ENCODE data around the gene AOPEP. TPM values are rescaled to one million over a fixed set of nuclear protein-coding genes. Genes with fewer than 3 reads are reported as not detected.

The AOPEP gene
- total and polyA plus RNA-seq, 7 donors, result 28.0 to 490 (median 184) TPM

DNA sequence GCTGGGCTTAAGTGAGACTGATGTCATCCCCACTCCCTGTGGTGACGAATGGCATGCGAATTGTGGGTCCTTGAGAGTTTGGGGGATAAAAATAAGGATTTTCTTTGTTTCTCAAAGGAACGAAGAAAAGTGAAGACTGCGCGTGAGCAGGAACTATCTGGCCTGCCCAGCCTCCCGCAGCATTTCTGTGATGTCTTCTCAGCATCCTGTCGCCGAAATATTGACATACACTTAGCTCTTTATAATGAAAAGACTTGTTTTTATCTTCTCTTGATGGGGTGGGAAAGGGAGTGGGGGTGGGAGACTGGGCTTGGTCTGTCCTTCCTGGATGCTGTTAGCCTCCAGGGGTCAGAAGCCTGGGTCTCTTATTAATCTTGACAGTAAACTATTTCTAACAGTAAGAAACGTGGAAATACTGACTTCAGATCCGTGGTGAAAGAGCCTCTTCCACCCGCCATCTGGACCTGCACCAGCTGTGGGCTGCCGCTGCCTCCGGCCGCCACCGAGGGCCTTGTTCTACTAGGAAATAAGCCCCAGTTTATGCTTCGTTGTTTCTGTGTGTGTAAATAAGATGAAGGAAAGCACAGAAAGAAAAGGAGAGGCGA, 351.4 kb downstream of the AOPEP start:
- WGBS, 2 donors, result 77 to 80% methylated on average over 17 of the region's 17 CpGs
- peak; percentile 62 for DNase-seq
- intact Hi-C loops (cut with DNase I), result no loop called here
- TF ChIP-seq EP300 (IDR thresholded peaks at IDR 0.05), result no peak
- no peak for TF ChIP-seq POLR2AphosphoS5 (IDR thresholded peaks at IDR 0.05)
- TF ChIP-seq, protein P1, sequence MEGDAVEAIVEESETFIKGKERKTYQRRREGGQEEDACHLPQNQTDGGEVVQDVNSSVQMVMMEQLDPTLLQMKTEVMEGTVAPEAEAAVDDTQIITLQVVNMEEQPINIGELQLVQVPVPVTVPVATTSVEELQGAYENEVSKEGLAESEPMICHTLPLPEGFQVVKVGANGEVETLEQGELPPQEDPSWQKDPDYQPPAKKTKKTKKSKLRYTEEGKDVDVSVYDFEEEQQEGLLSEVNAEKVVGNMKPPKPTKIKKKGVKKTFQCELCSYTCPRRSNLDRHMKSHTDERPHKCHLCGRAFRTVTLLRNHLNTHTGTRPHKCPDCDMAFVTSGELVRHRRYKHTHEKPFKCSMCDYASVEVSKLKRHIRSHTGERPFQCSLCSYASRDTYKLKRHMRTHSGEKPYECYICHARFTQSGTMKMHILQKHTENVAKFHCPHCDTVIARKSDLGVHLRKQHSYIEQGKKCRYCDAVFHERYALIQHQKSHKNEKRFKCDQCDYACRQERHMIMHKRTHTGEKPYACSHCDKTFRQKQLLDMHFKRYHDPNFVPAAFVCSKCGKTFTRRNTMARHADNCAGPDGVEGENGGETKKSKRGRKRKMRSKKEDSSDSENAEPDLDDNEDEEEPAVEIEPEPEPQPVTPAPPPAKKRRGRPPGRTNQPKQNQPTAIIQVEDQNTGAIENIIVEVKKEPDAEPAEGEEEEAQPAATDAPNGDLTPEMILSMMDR (IDR thresholded peaks at IDR 0.05), result no peak
- TF ChIP-seq POLR2A (IDR thresholded peaks at IDR 0.05), result no peak
- peak overlapping the region; percentile 77 to 99 (median 86) for H3K27ac ChIP-seq
- peak overlapping the region in 2 of 4 donors; percentile 1 to 3 for H3K4me3 ChIP-seq
- H3K4me1 ChIP-seq, result peaks cover 0 to 100% (median 96%) of the 10 kb centered on the region in 4 donors
- peaks cover 10 to 43% (median 18%) of the 10 kb centered on the region in 4 donors for H3K36me3 ChIP-seq
- H3K9me3 ChIP-seq, result no peaks in the 10 kb centered on the region
- H3K27me3 ChIP-seq, result no peaks in the 10 kb centered on the region

DNA sequence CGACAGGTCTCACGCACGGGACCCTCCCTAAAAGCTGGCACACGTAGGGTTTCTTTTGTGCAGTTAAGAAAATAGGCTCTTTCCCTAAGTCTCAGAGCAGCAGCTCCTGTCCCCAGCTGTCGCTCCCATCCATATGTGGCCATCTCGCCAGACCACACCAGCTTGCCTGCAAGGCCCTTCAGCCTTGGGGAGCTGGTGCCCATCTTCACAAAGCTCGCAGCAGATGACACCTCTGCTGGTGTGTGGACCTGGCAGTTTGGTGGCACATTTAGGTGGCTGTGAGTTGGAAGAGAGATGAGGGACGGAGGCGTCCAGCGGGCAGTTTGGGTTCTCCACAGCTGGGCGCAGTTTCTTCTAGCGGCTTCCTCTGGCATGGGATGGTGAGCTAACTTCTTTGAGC, 352.0 kb downstream of the AOPEP start:
- peak; percentile 54 for DNase-seq
- H3K4me3 ChIP-seq, result peak overlapping the region in 1 of 4 donors; percentile 1
- no peaks in the 10 kb centered on the region for H3K9me3 ChIP-seq
- TF ChIP-seq POLR2AphosphoS5 (IDR thresholded peaks at IDR 0.05), result no peak
- TF ChIP-seq, protein P1 (IDR thresholded peaks at IDR 0.05), result no peak
- peaks cover 0 to 100% (median 96%) of the 10 kb centered on the region in 4 donors for H3K4me1 ChIP-seq
- no peaks in the 10 kb centered on the region for H3K27me3 ChIP-seq
- intact Hi-C loops (cut with DNase I), result no loop called here
- H3K36me3 ChIP-seq, result peaks cover 16 to 50% (median 25%) of the 10 kb centered on the region in 4 donors
- peak overlapping the region; percentile 77 to 99 (median 86) for H3K27ac ChIP-seq
- 83 to 88% methylated on average over 12 of the region's 12 CpGs for WGBS, 2 donors

DNA sequence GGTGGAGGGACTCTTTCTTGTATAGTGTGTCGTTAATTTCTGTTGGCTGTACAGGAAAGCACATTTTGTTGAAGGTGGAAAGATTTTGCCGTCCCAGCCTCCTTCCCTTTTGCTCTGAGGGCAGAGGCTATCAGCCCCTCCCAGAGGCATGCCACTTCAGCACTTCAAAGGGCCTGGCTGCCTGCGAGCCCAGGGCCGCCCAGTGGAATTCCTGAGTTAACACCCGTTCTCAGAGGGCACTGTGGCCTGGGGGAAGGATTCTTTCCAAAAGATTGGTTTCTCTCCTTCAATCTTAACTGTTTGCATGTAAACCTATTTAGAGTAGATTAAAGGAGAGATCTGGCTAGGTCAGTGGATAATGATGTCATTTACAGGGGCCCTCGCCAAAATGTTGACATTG, 352.4 kb downstream of the AOPEP start:
- intact Hi-C loops (cut with DNase I), result no loop called here
- Histone ChIP-seq H3K27ac (peak overlapping the region; percentile 77 to 99 (median 86)), H3K9me3 (no peaks in the 10 kb centered on the region), H3K27me3 (no peaks in the 10 kb centered on the region), H3K4me1 (peaks cover 0 to 100% (median 96%) of the 10 kb centered on the region in 4 donors), H3K4me3 (no peak overlapping the region), H3K36me3 (peaks cover 16 to 50% (median 27%) of the 10 kb centered on the region in 4 donors)
- DNase-seq, result peak; percentile 63
- 25 to 61% methylated on average over 6 of the region's 6 CpGs for WGBS, 2 donors
- TF ChIP-seq, protein P1 (IDR thresholded peaks at IDR 0.05), result no peak
- TF ChIP-seq EP300 (IDR thresholded peaks at IDR 0.05) (no peak), POLR2A (IDR thresholded peaks at IDR 0.05) (no peak)

DNA sequence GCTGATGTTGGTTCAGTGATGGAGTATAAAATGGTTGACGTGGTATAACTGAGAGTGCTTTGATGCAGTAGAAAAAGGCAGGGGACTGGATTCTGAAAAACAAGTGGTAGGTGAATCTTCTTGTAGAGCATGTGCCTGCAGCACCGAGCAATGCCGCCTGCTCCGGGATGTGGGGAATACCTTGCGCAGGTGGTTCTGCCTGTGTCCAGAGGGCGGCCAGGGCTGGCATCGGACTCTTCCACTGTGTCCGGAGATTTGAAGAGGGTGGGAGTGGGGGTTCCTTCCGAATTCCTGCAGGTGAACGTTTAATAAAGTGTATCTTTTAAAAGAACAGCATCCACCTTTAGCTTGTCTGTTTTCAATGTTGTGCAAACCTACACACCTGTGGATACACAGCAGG, 353.0 kb downstream of the AOPEP start:
- DNase-seq, result peak; percentile 53
- 94% methylated on average over 10 of the region's 10 CpGs for WGBS, 2 donors
- Histone ChIP-seq H3K9me3 (no peaks in the 10 kb centered on the region), H3K36me3 (peaks cover 16 to 47% (median 29%) of the 10 kb centered on the region in 4 donors), H3K27ac (peak overlapping the region; percentile 77 to 99 (median 86)), H3K27me3 (no peaks in the 10 kb centered on the region), H3K4me3 (no peak overlapping the region), H3K4me1 (peaks cover 0 to 100% (median 95%) of the 10 kb centered on the region in 4 donors)
- TF ChIP-seq POLR2AphosphoS5 (IDR thresholded peaks at IDR 0.05), result no peak
- TF ChIP-seq EP300 (IDR thresholded peaks at IDR 0.05), result no peak
- TF ChIP-seq POLR2A (IDR thresholded peaks at IDR 0.05), result no peak
- TF ChIP-seq, protein P1 (IDR thresholded peaks at IDR 0.05), result no peak
- intact Hi-C loops (cut with DNase I), result no loop called here

Measured in sigmoid colon (tissue), 7 donors.